ENCODE results near the gene PNMA6A. TPM values are rescaled to one million over a fixed set of nuclear protein-coding genes. Genes with fewer than 3 reads are reported as not detected.

The PNMA6A gene
- total and polyA plus RNA-seq, 2 of the 13 experiments (the other 11 are each of a cell fraction or from before 2014, with no cell fraction given) = 0.11 to 0.66 TPM

DNA sequence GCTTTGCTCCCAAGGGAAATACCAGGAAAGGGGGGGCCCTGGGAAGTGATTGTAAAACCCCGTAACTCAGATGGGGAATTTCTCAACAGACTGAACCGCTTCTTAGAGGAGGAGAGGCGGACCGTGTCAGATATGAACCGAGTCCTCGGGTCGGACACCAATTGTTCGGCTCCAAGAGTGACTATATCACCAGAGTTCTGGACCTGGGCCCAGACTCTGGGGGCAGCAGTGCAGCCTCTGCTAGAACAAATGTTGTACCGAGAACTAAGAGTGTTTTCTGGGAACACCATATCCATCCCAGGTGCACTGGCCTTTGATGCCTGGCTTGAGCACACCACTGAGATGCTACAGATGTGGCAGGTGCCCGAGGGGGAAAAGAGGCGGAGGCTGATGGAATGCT lies 15.0 kb upstream of the PNMA6A start:
- Histone ChIP-seq H3K9ac (ENCODE audit: insufficient read depth, low read depth, low read length) (no peak overlapping the region), H3K27me3 (ENCODE audit: control insufficient read depth in 1 of 2, insufficient read depth in 2 of 2, low read length in 2 of 2) (no peaks in the 10 kb centered on the region), H3K4me3 (replicated peaks in 1 of 3; ENCODE audit: insufficient read depth in 1 of 3, low read depth in 2 of 3, low read length in 3 of 3) (no peak overlapping the region), H4K20me1 (ENCODE audit: insufficient read depth, low read length) (no peaks in the 10 kb centered on the region), H3K27ac (ENCODE audit: extremely low read length, insufficient read depth, low read length) (no peak overlapping the region), H3K36me3 (replicated peaks in 1 of 2; ENCODE audit: control insufficient read depth in 1 of 2, insufficient read depth in 2 of 2, low read length in 2 of 2) (no peaks in the 10 kb centered on the region), H3K9me3 (ENCODE audit: low read length) (no peaks in the 10 kb centered on the region), H3K4me1 (ENCODE audit: insufficient read depth, low read length) (peaks cover 7% of the 10 kb centered on the region), H2AFZ (ENCODE audit: low read length) (no peak overlapping the region), H3K79me2 (ENCODE audit: insufficient read depth, low read length) (no peaks in the 10 kb centered on the region), H3K4me2 (ENCODE audit: low read depth, low read length) (no peak overlapping the region)
- 76% methylated on average over 2 of the region's 11 CpGs for WGBS (ENCODE audit: low lambda C conversion rate)
- no TSS peak for BruUV-seq (replicated peaks)
- intact Hi-C loops (cut with micrococcal nuclease; ENCODE audit: unreplicated experiment) = no loop called here
- ATAC-seq (no peak), FAIRE-seq (no peak), DNase-seq (ENCODE audit: low spot score) (no peak)
- ChIA-PET POLR2A (no interaction called here), CTCF (ENCODE audit: low intra/inter-chr PET ratio, low total read pairs) (no interaction called here)
- TF ChIP-seq ZNF614 (CRISPR knock-in tag; IDR thresholded peaks at IDR 0.05; ENCODE audit: borderline replicate concordance) = no peak
- TF ChIP-seq ZNF160 (CRISPR knock-in tag; IDR thresholded peaks at IDR 0.05) = no peak
- TF ChIP-seq ZNF605 (CRISPR knock-in tag; IDR thresholded peaks at IDR 0.05) = no peak
- TF ChIP-seq ZNF747 (CRISPR knock-in tag; IDR thresholded peaks at IDR 0.05; ENCODE audit: borderline replicate concordance) = no peak
- TF ChIP-seq RXRB (CRISPR knock-in tag; IDR thresholded peaks at IDR 0.05; ENCODE audit: borderline replicate concordance) = no peak
- no peak for TF ChIP-seq ARID4A (CRISPR knock-in tag; IDR thresholded peaks at IDR 0.05; ENCODE audit: borderline replicate concordance)
- no peak for TF ChIP-seq BCLAF1 (IDR thresholded peaks at IDR 0.05)
- TF ChIP-seq, protein P1, sequence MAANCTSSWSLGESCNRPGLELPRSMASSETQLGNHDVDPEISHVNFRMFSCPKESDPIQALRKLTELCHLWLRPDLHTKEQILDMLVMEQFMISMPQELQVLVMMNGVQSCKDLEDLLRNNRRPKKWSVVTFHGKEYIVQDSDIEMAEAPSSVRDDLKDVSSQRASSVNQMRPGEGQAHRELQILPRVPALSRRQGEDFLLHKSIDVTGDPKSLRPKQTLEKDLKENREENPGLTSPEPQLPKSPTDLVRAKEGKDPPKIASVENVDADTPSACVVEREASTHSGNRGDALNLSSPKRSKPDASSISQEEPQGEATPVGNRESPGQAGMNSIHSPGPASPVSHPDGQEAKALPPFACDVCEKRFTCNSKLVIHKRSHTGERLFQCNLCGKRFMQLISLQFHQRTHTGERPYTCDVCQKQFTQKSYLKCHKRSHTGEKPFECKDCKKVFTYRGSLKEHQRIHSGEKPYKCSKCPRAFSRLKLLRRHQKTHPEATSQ (CRISPR knock-in tag; IDR thresholded peaks at IDR 0.05; ENCODE audit: borderline replicate concordance) = no peak
- no peak for TF ChIP-seq ZBTB25 (CRISPR knock-in tag; IDR thresholded peaks at IDR 0.05)
- no peak for TF ChIP-seq ZNF878 (CRISPR knock-in tag; IDR thresholded peaks at IDR 0.05)
- no peak for TF ChIP-seq MED13 (CRISPR knock-in tag; IDR thresholded peaks at IDR 0.05)
- TF ChIP-seq MAF1 (CRISPR knock-in tag; IDR thresholded peaks at IDR 0.05; ENCODE audit: borderline replicate concordance) = no peak
- TF ChIP-seq ZIK1 (CRISPR knock-in tag; IDR thresholded peaks at IDR 0.05; ENCODE audit: borderline replicate concordance, low read depth) = no peak
- TF ChIP-seq ZNF543 (CRISPR knock-in tag; IDR thresholded peaks at IDR 0.05) = no peak
- TF ChIP-seq ZNF446 (CRISPR knock-in tag; IDR thresholded peaks at IDR 0.05) = no peak
- TF ChIP-seq SALL1 (CRISPR knock-in tag; IDR thresholded peaks at IDR 0.05) = no peak
- no peak for TF ChIP-seq SNAI1 (CRISPR knock-in tag; IDR thresholded peaks at IDR 0.05; ENCODE audit: borderline replicate concordance)
- in situ Hi-C loops (cut with HindIII; ENCODE audit: extremely low pct_ligation_motif_present, low pct_unique_long_range_greater_than_20kb) = no loop called here
